Sigmoid colon (tissue), 7 donors: Measurements from ENCODE around the gene SH3BP1. TPM values are rescaled to one million over a fixed set of nuclear protein-coding genes. Genes with fewer than 3 reads are reported as not detected.
"Not testable (repeated sequence)": the region's sequence is repeated elsewhere in the genome, so short reads cannot be mapped to it uniquely, and the experiment has no call there.

Experiments used
- DNase-seq: peaks from one replicate; pipeline ENCODE4 v3.0.0-alpha.2; 2019
- H3K27ac ChIP-seq, 4 donors: fragments of 200-600 bp; sonication (generic); one replicate each; pipeline ENCODE4 v1.5.1; 2016 to 2019; ENCODE audit warnings: mild to moderate bottlenecking in 1 of 4
- H3K27me3 ChIP-seq, 3 donors: fragments of 200-600 bp; sonication (generic); one replicate each; pipeline ENCODE4 v1.5.1; 2019; ENCODE audit warnings: mild to moderate bottlenecking in 1 of 3
- H3K36me3 ChIP-seq, 4 donors: fragments of 200-600 bp; sonication (generic); one replicate each; pipeline ENCODE4 v1.5.1; 2016 to 2019
- H3K4me1 ChIP-seq, 4 donors: fragments of 200-600 bp; sonication (generic); one replicate each; pipeline ENCODE4 v1.5.1; 2017 to 2019
- H3K4me3 ChIP-seq, 4 donors: fragments of 200-600 bp; sonication (generic); one replicate each; pipeline ENCODE4 v1.5.1; 2017 to 2019; ENCODE audit warnings: mild to moderate bottlenecking in 2 of 4, moderate library complexity in 1 of 4
- H3K9me3 ChIP-seq, 4 donors: fragments of 200-600 bp in 3 of 4; sonication (generic) in 3 of 4; one replicate each; pipeline versions ENCODE4 v1.5.1 to v1.6.1; 2013 to 2019
- EP300 ChIP-seq, 4 donors: sonication (generic); formaldehyde crosslinking; IDR thresholded peaks; one replicate each; pipeline ENCODE4 v1.6.1; 2017; ENCODE audit warnings: antibody characterized with exemption in 4 of 4
- POLR2A ChIP-seq, 2 donors: fragments of 450-650 bp; IDR thresholded peaks; one replicate each; pipeline ENCODE4 v1.6.1; 2016; ENCODE audit warnings: antibody characterized with exemption in 2 of 2, mild to moderate bottlenecking in 2 of 2, moderate library complexity in 2 of 2
- POLR2AphosphoS5 ChIP-seq, 4 donors: sonication (generic); formaldehyde crosslinking; IDR thresholded peaks; one replicate each; pipeline ENCODE4 v1.6.1; 2017; ENCODE audit warnings: antibody characterized with exemption in 4 of 4
- WGBS, 2 donors: extraction: QIAGEN DNeasy Blood & Tissue Kit; methylation state at CpG; one replicate each; pipeline ENCODE4 v1.1.7; 2013; 5-methylcytosine and 5-hydroxymethylcytosine counted together
- intact Hi-C: fragments of 100-400 bp; cut with DNase I; formaldehyde crosslinking; loops from one replicate; pipeline ENCODE4 v1.15.1; 2023
- polyA plus RNA-seq, 3 donors: library from polyadenylated mRNA; stranded (reverse); fragments of 200-250 nt; gene quantifications; one replicate each; pipeline ENCODE4 v1.2.3, GENCODE V29; 2013
- total RNA-seq, 4 donors: library from RNA; depleted of rRNA; stranded (reverse); fragments of >200 nt; gene quantifications; one replicate each; pipeline ENCODE4 v1.1.0, GENCODE V29; 2016
- TF ChIP-seq, protein P1 (sequence below), 4 experiments: fragments of 450-650 bp in 3 of 4; fragments of 200-600 bp in 1 of 4; IDR thresholded peaks; one replicate each; pipeline ENCODE4 v1.5.1; 2016 to 2019; ENCODE audit warnings: antibody characterized with exemption in 4 of 4, mild to moderate bottlenecking in 3 of 4, moderate library complexity in 2 of 4
- donor health status: healthy with polysubstance abuse.
- donor health status: Bipolar disorder and iron deficiency.
- donor health status: healthy.

The SH3BP1 gene
- total and polyA plus RNA-seq, 7 donors, result 1.4 to 71.2 (median 6.9) TPM

DNA sequence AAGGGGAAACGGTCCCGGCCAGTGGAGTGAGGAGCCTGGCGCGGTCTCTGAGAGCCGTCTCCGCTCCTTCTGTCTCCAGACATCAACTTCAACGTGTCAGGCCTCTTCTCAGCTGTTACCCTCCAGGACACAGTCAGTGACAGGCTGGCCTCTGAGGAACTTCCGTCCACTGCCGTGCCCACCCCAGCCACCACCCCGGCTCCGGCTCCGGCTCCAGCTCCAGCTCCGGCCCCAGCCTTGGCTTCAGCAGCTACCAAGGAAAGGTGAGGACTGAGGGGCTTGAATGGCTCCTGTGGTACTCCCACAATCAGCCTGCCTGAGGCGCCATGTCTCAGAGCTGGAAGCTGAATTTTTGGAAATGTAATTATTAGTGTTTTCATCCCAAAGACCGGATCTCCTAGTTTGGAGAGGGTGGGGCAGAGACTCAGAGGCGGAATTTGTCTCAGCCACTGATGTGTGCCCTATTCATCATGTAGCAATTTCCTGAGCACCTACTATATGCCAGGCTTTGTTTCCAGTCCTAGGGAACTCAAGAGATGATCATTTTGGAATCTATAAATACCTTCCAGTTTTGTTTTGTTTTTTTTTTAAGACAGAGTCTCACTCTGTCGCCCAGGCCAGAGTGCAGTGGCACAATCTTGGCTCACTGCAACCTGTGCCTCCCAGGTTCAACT lies 11.1 kb downstream of the SH3BP1 start:
- intact Hi-C loops, result no loop called here
- Histone ChIP-seq H3K9me3 (no peaks in the 10 kb centered on the region), H3K27me3 (no peaks in the 10 kb centered on the region), H3K4me3 (no peak overlapping the region), H3K4me1 (no peaks in the 10 kb centered on the region), H3K27ac (no peak overlapping the region), H3K36me3 (peaks cover 0 to 5% (median 0%) of the 10 kb centered on the region in 4 donors)
- WGBS, 2 donors, result 96 to 97% methylated on average over 17 of the region's 17 CpGs
- no peak for DNase-seq
- TF ChIP-seq EP300 (IDR thresholded peaks at IDR 0.05), result no peak
- TF ChIP-seq POLR2AphosphoS5 (IDR thresholded peaks at IDR 0.05), result no peak
- TF ChIP-seq POLR2A (IDR thresholded peaks at IDR 0.05), result no peak
- TF ChIP-seq, protein P1, sequence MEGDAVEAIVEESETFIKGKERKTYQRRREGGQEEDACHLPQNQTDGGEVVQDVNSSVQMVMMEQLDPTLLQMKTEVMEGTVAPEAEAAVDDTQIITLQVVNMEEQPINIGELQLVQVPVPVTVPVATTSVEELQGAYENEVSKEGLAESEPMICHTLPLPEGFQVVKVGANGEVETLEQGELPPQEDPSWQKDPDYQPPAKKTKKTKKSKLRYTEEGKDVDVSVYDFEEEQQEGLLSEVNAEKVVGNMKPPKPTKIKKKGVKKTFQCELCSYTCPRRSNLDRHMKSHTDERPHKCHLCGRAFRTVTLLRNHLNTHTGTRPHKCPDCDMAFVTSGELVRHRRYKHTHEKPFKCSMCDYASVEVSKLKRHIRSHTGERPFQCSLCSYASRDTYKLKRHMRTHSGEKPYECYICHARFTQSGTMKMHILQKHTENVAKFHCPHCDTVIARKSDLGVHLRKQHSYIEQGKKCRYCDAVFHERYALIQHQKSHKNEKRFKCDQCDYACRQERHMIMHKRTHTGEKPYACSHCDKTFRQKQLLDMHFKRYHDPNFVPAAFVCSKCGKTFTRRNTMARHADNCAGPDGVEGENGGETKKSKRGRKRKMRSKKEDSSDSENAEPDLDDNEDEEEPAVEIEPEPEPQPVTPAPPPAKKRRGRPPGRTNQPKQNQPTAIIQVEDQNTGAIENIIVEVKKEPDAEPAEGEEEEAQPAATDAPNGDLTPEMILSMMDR (IDR thresholded peaks at IDR 0.05), result no peak

DNA sequence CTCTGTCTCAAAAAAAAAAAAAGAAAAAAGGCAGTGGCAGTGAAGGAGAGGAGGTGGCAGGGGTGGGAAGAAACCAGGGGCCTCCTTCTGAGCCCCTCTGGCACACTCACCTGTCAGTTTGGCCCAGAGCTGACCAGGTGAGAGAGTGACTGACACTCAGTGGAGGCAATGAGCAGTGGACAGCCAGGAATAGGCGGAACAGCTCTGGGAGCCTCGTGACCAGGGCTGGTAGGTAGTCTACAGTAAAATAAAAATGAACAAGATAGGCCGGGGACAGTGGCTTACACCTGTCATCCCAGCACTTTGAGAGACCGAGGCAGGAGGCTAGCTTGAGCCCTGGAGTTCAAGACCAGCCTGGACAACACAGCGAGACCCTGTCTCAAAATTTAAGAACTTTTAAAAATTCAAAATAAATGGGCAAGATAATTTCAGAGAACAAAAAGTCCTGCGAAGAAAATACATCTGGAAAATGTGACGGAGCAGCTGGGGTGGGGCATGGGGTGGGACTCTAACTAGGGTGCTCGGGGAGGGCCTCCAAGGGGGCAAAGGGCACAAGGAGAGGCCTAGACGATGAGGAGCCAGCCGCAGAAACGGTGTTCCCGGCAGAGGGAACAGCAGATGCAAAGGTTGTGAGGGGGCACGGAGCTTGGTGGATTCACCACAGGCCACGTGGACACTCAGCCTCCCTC lies 15.2 kb downstream of the SH3BP1 start:
- H3K27me3 ChIP-seq, result no peaks in the 10 kb centered on the region
- TF ChIP-seq POLR2A (IDR thresholded peaks at IDR 0.05), result no peak
- TF ChIP-seq, protein P1 (IDR thresholded peaks at IDR 0.05), result no peak
- TF ChIP-seq EP300 (IDR thresholded peaks at IDR 0.05), result no peak
- no peak for TF ChIP-seq POLR2AphosphoS5 (IDR thresholded peaks at IDR 0.05)
- H3K36me3 ChIP-seq, result no peaks in the 10 kb centered on the region
- peaks cover 0 to 14% (median 13%) of the 10 kb centered on the region in 4 donors for H3K4me1 ChIP-seq
- intact Hi-C loops, result no loop called here
- DNase-seq, result no peak
- WGBS, 2 donors, result 27 to 69% methylated on average over 14 of the region's 14 CpGs
- H3K9me3 ChIP-seq, result no peaks in the 10 kb centered on the region
- H3K4me3 ChIP-seq, result no peak overlapping the region
- peak overlapping the region in 1 of 4 donors; percentile 12 for H3K27ac ChIP-seq

DNA sequence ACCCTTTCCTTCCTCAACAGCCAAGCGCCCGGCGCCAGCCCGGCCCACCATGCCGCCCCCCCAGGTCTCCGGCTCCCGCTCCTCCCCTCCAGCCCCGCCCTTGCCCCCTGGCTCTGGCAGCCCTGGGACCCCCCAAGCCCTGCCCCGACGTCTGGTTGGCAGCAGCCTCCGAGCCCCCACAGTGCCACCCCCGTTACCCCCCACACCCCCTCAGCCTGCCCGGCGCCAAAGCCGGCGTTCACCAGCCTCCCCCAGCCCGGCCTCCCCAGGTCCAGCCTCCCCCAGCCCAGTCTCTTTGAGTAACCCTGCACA lies 15.7 kb downstream of the SH3BP1 start:
- Histone ChIP-seq H3K4me3 (no peak overlapping the region), H3K36me3 (no peaks in the 10 kb centered on the region), H3K27ac (no peak overlapping the region), H3K4me1 (peaks cover 0 to 18% (median 17%) of the 10 kb centered on the region in 4 donors), H3K9me3 (no peaks in the 10 kb centered on the region), H3K27me3 (no peaks in the 10 kb centered on the region)
- 47 to 86% methylated on average over 17 of the region's 17 CpGs for WGBS, 2 donors
- DNase-seq, result no peak
- intact Hi-C loops, result no loop called here
- no peak for TF ChIP-seq EP300 (IDR thresholded peaks at IDR 0.05)
- TF ChIP-seq POLR2A (IDR thresholded peaks at IDR 0.05), result no peak
- TF ChIP-seq POLR2AphosphoS5 (IDR thresholded peaks at IDR 0.05), result no peak
- TF ChIP-seq, protein P1 (IDR thresholded peaks at IDR 0.05), result no peak

DNA sequence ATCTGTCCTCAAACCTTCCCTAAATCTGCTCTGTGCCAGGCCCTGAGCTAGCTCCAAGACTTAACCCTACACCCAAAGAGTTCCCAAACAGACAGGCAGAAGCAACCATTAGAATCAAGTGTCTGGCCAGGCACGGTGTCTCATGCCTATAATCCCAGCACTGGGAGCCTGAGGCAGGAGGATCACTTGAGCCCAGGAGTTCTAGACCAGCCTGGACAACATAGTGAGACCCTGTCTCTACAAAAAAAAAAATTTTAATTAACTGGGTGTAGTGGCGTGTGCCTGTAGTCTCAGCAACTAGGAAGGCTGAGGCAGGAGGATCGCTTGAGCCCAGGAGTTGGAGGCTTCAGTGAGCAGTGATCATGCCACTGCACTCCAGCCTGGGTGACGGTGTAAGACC lies 17.1 kb downstream of the SH3BP1 start:
- H3K9me3 ChIP-seq, H3K36me3 ChIP-seq, H3K4me3 ChIP-seq, H3K27me3 ChIP-seq, DNase-seq, H3K27ac ChIP-seq, intact Hi-C loops: not testable (repeated sequence)
- WGBS, 2 donors, result 96 to 97% methylated on average over 4 of the region's 4 CpGs
- H3K4me1 ChIP-seq, result peaks cover 0 to 32% (median 31%) of the 10 kb centered on the region in 4 donors

DNA sequence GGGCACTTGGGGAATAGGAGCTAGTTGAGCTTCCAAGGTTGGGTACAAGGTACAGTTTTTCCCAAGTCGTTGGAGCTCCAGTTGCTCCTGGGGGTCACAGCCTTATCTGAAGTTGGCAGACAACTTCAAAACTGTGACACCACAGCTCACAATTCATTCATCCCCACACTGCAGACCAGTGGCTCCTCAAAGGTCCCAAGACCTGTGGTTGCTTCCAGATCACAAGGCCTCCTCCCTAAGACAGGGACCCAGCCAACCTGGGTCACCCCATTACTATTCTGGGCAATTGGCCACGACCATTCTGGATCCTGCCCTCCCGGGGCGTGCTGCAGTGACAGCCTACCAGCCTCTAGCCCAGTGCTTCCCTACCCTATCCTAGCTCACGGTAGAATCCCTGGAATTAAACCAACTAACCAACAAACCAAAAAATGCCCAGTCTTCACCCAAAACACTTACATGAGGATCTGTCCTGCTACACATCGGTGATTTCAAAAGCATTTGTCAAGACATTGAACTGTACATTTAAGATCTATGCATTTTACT lies 18.2 kb downstream of the SH3BP1 start:
- WGBS, 2 donors, result 6 to 10% methylated on average over 6 of the region's 6 CpGs
- no peak for DNase-seq
- peak overlapping the region; percentile 81 to 95 (median 84) for H3K27ac ChIP-seq
- H3K4me1 ChIP-seq, result peaks cover 0 to 43% (median 40%) of the 10 kb centered on the region in 4 donors
- no peaks in the 10 kb centered on the region for H3K36me3 ChIP-seq
- H3K27me3 ChIP-seq, result no peaks in the 10 kb centered on the region
- intact Hi-C loops, result no loop called here
- no peaks in the 10 kb centered on the region for H3K9me3 ChIP-seq
- TF ChIP-seq EP300 (IDR thresholded peaks at IDR 0.05), result no peak
- TF ChIP-seq POLR2AphosphoS5 (IDR thresholded peaks at IDR 0.05), result no peak
- TF ChIP-seq, protein P1 (IDR thresholded peaks at IDR 0.05), result no peak
- TF ChIP-seq POLR2A (IDR thresholded peaks at IDR 0.05), result no peak
- peak overlapping the region; percentile 16 to 67 (median 39) for H3K4me3 ChIP-seq
